Heart left ventricle (tissue), 16 donors: Measurements from ENCODE around the gene ZMAT3. TPM values are rescaled to one million over a fixed set of nuclear protein-coding genes. Genes with fewer than 3 reads are reported as not detected.

Experiments used
- ATAC-seq, 4 donors: fragments of 200-7000 bp; cut with Tn5 transposase; one replicate each; pipeline ENCODE4 v1.9.1; 2020 to 2022; ENCODE audit warnings: moderate library complexity in 4 of 4, mild to moderate bottlenecking in 3 of 4, moderate number of reproducible peaks in 1 of 4
- DNase-seq, 5 donors: peaks; one replicate each; pipeline ENCODE4 v3.0.0-alpha.2; 2020
- H3K27ac ChIP-seq, 12 donors: fragments of 200-600 bp; sonication (generic) in 4 of 12; one replicate each; pipeline versions ENCODE4 v1.5.0 to v1.8.0; 2016 to 2022; ENCODE audit warnings: mild to moderate bottlenecking in 2 of 12
- H3K27me3 ChIP-seq, 9 donors: fragments of 200-600 bp; sonication (generic) in 2 of 9; one replicate each; pipeline versions ENCODE4 v1.5.1 to v1.8.0; 2016 to 2022; ENCODE audit warnings: mild to moderate bottlenecking in 3 of 9
- H3K36me3 ChIP-seq, 9 donors: fragments of 200-600 bp; sonication (generic) in 2 of 9; one replicate each; pipeline versions ENCODE4 v1.5.0 to v1.8.0; 2018 to 2022; ENCODE audit warnings: mild to moderate bottlenecking in 2 of 9
- H3K4me1 ChIP-seq, 12 donors: fragments of 200-600 bp; sonication (generic) in 4 of 12; one replicate each; pipeline versions ENCODE4 v1.5.0 to v1.8.0; 2016 to 2022; ENCODE audit warnings: mild to moderate bottlenecking in 3 of 12
- H3K4me3 ChIP-seq, 12 donors: fragments of 200-600 bp; sonication (generic) in 4 of 12; one replicate each; pipeline versions ENCODE4 v1.5.0 to v1.8.0; 2017 to 2022; ENCODE audit warnings: mild to moderate bottlenecking in 9 of 12, moderate library complexity in 4 of 12
- H3K9me3 ChIP-seq, 12 donors: fragments of 200-600 bp; sonication (generic) in 4 of 12; one replicate each; pipeline versions ENCODE4 v1.5.0 to v1.8.0; 2016 to 2022; ENCODE audit warnings: mild to moderate bottlenecking in 1 of 12
- POLR2A ChIP-seq, 2 donors: fragments of 450-650 bp; IDR thresholded peaks; one replicate each; pipeline ENCODE4 v1.6.1; 2017; ENCODE audit warnings: antibody characterized with exemption in 2 of 2, mild to moderate bottlenecking in 2 of 2, moderate library complexity in 2 of 2
- WGBS, 4 donors: extraction: QIAGEN DNeasy Blood & Tissue Kit in 2 of 4; methylation state at CpG; one replicate each; pipeline versions ENCODE4 v1.1.5 to v1.1.7; 2013 to 2018; 5-methylcytosine and 5-hydroxymethylcytosine counted together
- intact Hi-C, 10 donors: fragments of 100-400 bp; cut with DNase I; formaldehyde crosslinking; loops; one replicate each; pipeline versions ENCODE4 v1.11.1 to v1.14.2; 2022
- polyA plus RNA-seq, 2 donors: library from polyadenylated mRNA; stranded (reverse); fragments of 200-250 nt; gene quantifications; one replicate each; pipeline ENCODE4 v1.2.3, GENCODE V29; 2013
- total RNA-seq, 9 donors: library from RNA; depleted of rRNA in 2 of 9; stranded (reverse); fragments of >200 nt in 2 of 9; fragmentation: NEBNext Ultra II Directional in 3 of 9; extraction: Animal tissue kit (Norgen Biotek cat#: 25700) in 3 of 9; gene quantifications; one replicate each; pipeline versions ENCODE4 v1.1.0 to v1.2.4, GENCODE V29; 2016 to 2023
- TF ChIP-seq, protein P1 (sequence below), 12 donors: fragments of 200-600 bp; sonication (generic) in 4 of 12; IDR thresholded peaks; one replicate each; pipeline versions ENCODE4 v1.5.0 to v1.8.0; 2018 to 2022; ENCODE audit warnings: antibody characterized with exemption in 12 of 12, mild to moderate bottlenecking in 5 of 12
- donor health status: ischemic (EF 13 %, LVEDD 7.1; RV severe dilation, severe dysfunction).
- donor health status: healthy with polysubstance abuse.
- donor health status: DM: no; HTN: yes; CAD: no.
- donor health status: DM: no; HTN: no; CAD: no.
- donor health status: ischemic (EF 25% LVEDD 6.9; RV normal size, moderate dysfunction).
- donor health status: ischemic (EF 25% LVEDD 5.7; RV mildly dilated, moderate dysfunction).
- donor health status: healthy.
- donor health status: DM: yes; HTN: yes; CAD: no.
- donor health status: ischemic (EF 35%, LVEDD 5.7; RV mildly dilated, moderate dysfunction).
- donor health status: nonischemic (EF 11% LVEDD 7.7; RV severe dilation, severe dysfunction).
- donor health status: DM: yes; HTN: yes; CAD: no.
- donor health status: PGD.
- donor health status: ischemic (EF 29% LVEDD 5.4; RV normal size, mild dysfunction).
- donor health status: nonischemic (EF 23%, LVEDD 6.1; RV moderate dilation, normal function).

ZMAT3 gene
- total and polyA plus RNA-seq, 11 donors: 2.0 to 23.2 (median 14.3) TPM

DNA sequence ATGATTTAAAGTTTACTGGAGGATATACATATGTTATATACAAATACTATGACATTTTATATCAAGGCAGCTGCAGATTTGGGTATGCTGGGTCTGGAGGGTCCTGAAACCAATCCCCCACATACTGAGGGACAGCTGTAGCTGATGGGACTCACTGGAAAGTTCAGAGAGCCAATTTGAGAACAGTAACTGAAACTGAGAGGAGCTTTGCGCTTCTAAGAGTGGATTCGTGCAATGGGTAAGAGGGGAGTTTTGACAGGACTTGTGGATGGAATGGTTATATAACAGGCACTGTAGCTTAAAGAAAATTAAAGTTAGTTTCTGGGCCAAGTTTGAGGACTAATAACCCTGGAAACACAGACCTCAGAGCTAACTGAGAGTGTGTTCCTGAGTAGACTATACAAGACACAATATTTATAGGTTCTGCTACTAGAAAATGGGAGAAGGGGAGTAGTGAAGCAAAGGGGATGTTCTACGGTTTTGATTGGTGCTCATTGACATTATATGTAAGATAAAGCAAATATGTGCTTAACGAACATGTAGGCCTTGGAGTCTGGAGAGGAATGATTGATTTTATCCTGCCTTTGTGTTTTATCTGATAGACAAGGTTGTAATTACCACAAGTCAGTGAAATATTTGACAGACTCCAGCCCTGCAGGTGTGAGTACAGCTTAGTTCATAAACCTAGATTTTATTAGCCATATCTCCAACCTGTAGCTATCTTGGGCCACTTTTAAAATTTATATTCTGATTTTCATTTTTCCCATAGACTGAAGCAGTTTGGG lies 4.8 kb upstream of the ZMAT3 start:
- Histone ChIP-seq H3K27ac (no peak overlapping the region), H3K9me3 (no peaks in the 10 kb centered on the region), H3K4me3 (no peak overlapping the region), H3K36me3 (no peaks in the 10 kb centered on the region), H3K4me1 (peaks cover 0 to 6% (median 0%) of the 10 kb centered on the region in 12 donors), H3K27me3 (no peaks in the 10 kb centered on the region)
- TF ChIP-seq, protein P1, sequence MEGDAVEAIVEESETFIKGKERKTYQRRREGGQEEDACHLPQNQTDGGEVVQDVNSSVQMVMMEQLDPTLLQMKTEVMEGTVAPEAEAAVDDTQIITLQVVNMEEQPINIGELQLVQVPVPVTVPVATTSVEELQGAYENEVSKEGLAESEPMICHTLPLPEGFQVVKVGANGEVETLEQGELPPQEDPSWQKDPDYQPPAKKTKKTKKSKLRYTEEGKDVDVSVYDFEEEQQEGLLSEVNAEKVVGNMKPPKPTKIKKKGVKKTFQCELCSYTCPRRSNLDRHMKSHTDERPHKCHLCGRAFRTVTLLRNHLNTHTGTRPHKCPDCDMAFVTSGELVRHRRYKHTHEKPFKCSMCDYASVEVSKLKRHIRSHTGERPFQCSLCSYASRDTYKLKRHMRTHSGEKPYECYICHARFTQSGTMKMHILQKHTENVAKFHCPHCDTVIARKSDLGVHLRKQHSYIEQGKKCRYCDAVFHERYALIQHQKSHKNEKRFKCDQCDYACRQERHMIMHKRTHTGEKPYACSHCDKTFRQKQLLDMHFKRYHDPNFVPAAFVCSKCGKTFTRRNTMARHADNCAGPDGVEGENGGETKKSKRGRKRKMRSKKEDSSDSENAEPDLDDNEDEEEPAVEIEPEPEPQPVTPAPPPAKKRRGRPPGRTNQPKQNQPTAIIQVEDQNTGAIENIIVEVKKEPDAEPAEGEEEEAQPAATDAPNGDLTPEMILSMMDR (IDR thresholded peaks at IDR 0.05): no peak
- WGBS, 4 donors: 71 to 80% (median 79%) methylated on average over 4 of the region's 4 CpGs
- intact Hi-C loops: loop anchor here in 2 of 10 donors (10.0 kb wide), 2 partner anchors 52 to 68 kb away; partner anchors contain the start of gene PIK3CA (in 1 of the 2)
- DNase-seq: no peak
- no peak for ATAC-seq

DNA sequence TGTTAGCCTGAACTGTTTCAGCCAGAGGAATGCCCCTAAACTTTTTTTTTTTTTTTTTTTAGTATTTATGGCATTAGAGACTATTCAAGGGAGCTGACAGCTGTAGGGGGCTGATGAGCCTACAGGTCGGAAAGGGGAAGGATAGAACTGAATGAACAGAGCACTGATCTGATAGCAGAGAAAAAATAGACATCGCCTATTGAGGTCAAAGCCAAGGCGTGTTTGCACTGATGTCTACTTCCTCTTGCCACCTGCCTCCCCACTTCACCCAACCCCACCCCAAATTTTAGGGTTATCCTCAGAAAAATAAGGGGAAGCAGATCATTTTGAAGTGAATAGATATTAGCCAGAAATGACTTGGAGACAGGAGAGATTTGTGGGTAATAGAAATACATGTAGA lies 3.0 kb upstream of the ZMAT3 start:
- Histone ChIP-seq H3K4me3 (no peak overlapping the region), H3K4me1 (peaks cover 0 to 20% (median 9%) of the 10 kb centered on the region in 12 donors), H3K36me3 (no peaks in the 10 kb centered on the region), H3K27ac (no peak overlapping the region), H3K9me3 (no peaks in the 10 kb centered on the region), H3K27me3 (no peaks in the 10 kb centered on the region)
- no peak for ATAC-seq
- 73 to 84% (median 80%) methylated on average over 3 of the region's 3 CpGs for WGBS, 4 donors
- no peak for DNase-seq
- intact Hi-C loops: loop anchor here in 4 of 10 donors (5.0 to 10.0 kb wide), 5 partner anchors 50 to 488 kb away; partner anchors contain the start of genes ACTL6A (in 1 of the 4), PIK3CA (in 1 of the 4) and ZNF639 (in 1 of the 4)
- TF ChIP-seq POLR2A (IDR thresholded peaks at IDR 0.05): no peak
- TF ChIP-seq, protein P1 (IDR thresholded peaks at IDR 0.05): no peak

DNA sequence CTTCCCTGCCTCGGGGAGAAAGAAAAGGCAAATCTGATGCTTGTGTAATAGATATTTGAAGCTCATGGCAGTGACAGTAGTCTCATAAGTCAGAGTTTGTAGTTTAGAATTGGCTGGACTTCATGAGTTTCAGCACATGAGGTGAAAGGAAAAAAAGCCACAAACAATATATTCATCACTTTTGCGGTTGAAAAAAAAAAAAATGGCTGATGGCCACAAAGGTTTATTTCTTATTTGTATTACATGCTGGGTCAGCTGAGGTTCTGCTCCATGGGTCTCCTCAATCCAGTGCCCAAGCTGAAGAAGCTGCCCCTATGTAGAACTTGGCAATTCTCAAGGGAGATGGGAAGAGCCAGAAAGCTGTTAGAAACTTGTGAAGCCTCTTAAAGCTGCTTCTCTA lies 2.2 kb upstream of the ZMAT3 start:
- TF ChIP-seq, protein P1 (IDR thresholded peaks at IDR 0.05): no peak
- TF ChIP-seq POLR2A (IDR thresholded peaks at IDR 0.05): no peak
- WGBS, 4 donors: 76 to 88% (median 87%) methylated on average over 2 of the region's 2 CpGs
- Histone ChIP-seq H3K27ac (no peak overlapping the region), H3K4me3 (no peak overlapping the region), H3K27me3 (no peaks in the 10 kb centered on the region), H3K9me3 (no peaks in the 10 kb centered on the region), H3K4me1 (peaks cover 0 to 27% (median 13%) of the 10 kb centered on the region in 12 donors), H3K36me3 (no peaks in the 10 kb centered on the region)
- intact Hi-C loops: loop anchor here in 5 of 10 donors (2.0 to 10.0 kb wide), 6 partner anchors 49 to 488 kb away; partner anchors contain the start of genes ACTL6A (in 1 of the 5), PIK3CA (in 1 of the 5) and ZNF639 (in 1 of the 5)
- DNase-seq (no peak), ATAC-seq (no peak)

DNA sequence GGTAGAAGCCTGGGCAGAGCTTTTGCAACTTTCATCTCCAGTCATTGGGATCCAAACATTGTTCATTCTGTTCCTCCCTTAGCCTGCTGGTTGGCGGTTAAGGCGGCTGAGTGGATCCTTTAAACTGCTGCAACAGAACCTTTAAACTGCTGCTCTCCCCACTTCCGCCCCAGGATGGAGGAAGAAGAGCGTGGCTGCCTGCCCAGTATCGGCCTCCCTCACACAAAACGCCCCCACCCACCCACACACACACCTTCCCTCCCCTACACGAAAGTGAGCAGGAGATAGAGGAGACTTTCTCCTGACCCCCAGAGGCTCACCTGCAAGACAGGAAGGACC lies 460 bp upstream of the ZMAT3 start:
- no peaks in the 10 kb centered on the region for H3K9me3 ChIP-seq
- peaks cover 0 to 9% (median 3%) of the 10 kb centered on the region in 9 donors for H3K36me3 ChIP-seq
- intact Hi-C loops: loop anchor here in 5 of 10 donors (2.0 to 10.0 kb wide), 6 partner anchors 47 to 490 kb away; partner anchors contain the start of genes ACTL6A (in 1 of the 5), PIK3CA (in 1 of the 5) and ZNF639 (in 1 of the 5)
- peak in 3 of 4 donors; percentile 41 to 52 (median 47) for ATAC-seq
- WGBS, 4 donors: 1 to 12% (median 2%) methylated on average over 5 to 7 of the region's 7 CpGs
- H3K27ac ChIP-seq: peak overlapping the region; percentile 59 to 95 (median 90)
- TF ChIP-seq, protein P1 (IDR thresholded peaks at IDR 0.05): no peak
- no peak for TF ChIP-seq POLR2A (IDR thresholded peaks at IDR 0.05)
- DNase-seq: peak; percentile 32 to 60 (median 43)
- H3K4me3 ChIP-seq: peak overlapping the region; percentile 49 to 96 (median 84)
- no peaks in the 10 kb centered on the region for H3K27me3 ChIP-seq
- H3K4me1 ChIP-seq: peaks cover 0 to 39% (median 21%) of the 10 kb centered on the region in 12 donors
